GM21528 (cell line): ENCODE measurements around the gene NCOA5.

Experiments
- ATAC-seq: cut with Tn5 transposase; IDR thresholded peaks from one replicate; pipeline ENCODE4 v1.9.1; 2021; ENCODE audit warnings: mild to moderate bottlenecking, moderate library complexity; ENCODE audit not compliant: unreplicated experiment, low FRiP score

Gene NCOA5

GRCh38 chr20:46046588-46047310 is 43.0 kb downstream of the NCOA5 start:
- ATAC-seq, result no peak

GRCh38 chr20:46044896-46045295 is 44.9 kb downstream of the NCOA5 start:
- no peak for ATAC-seq

DNA sequence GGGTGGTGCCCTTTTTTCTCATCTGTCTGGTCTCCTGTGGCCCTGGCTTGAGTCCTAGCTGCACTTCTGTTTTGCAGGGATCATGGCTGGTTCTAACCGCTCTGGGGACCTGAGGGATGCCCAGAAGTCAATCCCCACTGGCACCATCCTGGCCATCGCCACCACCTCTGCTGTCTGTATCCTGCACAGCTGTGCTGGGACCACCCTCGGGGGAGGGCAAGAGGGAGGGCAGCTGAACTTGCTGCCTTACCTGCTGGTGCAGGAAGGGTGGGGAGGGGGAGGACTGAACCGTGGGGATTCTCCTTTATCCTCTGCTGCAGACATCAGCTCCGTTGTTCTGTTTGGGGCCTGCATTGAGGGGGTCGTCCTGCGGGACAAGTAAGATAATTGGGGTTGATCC is 46.2 kb downstream of the NCOA5 start:
- ATAC-seq, result no peak

DNA sequence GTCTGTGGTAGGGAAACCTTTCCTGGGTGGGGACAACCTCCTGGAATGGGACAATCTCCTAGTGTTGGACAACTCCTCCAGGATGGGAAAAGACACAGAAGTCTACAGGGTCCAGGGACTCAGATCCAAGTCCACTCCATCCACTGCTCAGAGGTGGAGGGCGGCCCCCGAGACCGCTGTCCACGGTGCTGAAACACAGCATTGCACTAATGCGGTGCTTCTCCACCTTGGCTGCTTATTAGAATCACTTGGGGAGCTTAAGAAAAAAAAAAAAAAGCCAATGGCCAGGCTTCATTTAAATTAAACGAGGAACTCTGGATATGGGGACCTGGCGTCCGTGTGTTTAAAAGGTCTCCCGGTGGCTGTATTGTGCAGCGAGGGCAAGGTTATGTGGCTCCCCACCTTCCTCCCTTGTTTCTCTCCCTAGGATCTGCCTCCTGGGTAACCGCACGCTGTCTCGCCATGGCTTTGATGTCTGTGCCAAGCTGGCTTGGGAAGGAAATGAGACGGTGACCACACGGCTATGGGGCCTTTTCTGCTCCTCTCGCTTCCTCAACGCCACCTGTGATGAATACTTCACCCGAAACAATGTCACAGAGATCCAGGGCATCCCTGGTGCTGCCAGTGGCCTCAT is 48.7 kb downstream of the NCOA5 start:
- no peak for ATAC-seq

DNA sequence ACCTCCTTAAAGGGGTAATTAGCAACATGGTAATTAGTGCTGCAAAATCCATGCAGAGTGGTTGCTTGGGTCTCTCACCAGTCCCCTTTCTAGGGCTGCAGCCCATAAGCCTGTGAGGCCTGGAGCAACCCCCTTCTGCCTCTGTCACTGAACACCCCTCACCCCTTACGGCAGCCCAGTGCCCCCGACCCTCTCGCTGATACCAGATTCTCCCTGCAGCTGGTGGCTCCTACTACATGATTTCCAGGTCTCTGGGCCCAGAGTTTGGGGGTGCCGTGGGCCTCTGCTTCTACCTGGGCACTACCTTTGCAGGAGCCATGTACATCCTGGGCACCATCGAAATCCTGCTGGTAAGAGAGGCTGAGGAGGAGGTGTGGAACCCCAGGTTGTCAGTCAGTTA is 52.7 kb downstream of the NCOA5 start:
- ATAC-seq, result no peak

GRCh38 chr20:46036370-46036769 is 53.4 kb downstream of the NCOA5 start:
- ATAC-seq, result no peak

DNA sequence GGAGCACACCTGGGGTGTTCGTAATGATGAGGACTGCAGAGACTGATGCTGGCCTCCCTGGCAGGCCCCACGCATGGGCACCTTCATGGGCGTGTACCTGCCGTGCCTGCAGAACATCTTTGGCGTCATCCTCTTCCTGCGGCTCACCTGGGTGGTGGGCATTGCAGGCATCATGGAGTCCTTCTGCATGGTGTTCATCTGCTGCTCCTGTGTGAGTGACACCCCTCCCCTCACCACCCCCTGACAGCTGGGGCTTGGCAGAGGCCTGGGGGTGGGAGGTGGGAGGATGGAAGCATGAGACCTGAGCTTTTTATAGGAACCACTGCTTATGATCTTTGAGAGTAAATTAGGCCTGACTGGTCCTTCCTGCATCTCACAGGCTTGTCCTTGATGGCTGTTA is 54.0 kb downstream of the NCOA5 start:
- ATAC-seq, result no peak

DNA sequence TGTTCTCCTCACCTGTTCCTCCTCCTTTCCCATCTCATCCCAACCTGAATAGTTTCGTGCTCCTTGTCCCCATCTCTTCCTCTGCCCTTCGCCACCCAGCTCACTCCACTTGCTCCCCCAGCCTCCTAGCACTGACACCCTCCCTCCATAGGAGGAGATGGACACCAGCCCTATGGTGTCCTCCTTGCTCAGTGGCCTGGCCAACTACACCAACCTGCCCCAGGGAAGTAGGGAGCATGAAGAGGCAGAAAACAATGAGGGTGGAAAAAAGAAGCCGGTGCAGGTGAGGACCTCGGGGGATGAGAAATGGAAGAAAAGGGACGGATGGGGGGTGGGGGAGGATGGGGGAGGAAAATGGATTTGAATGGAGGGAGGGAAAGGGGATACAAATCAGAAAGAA is 54.5 kb downstream of the NCOA5 start:
- ATAC-seq, result no peak

DNA sequence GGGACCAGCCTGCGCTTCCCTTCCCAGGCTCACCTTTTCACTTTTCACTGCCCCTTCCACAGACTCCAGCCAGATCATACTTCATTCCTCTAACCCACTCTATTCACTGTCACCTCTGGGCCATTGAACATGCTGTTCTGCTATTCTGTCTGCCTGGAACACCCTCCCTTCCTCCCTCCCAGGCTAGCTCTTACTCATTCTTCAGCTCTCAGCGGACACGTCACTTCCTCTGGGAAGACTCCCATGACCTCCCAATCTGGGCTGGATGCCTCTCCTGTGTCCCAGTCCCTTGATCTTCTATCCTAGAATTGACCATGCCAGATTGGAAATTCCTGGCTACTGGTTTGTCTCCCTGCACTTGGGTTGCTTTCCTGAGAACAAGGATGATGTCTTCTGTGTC is 55.7 kb downstream of the NCOA5 start:
- ATAC-seq, result no peak

DNA sequence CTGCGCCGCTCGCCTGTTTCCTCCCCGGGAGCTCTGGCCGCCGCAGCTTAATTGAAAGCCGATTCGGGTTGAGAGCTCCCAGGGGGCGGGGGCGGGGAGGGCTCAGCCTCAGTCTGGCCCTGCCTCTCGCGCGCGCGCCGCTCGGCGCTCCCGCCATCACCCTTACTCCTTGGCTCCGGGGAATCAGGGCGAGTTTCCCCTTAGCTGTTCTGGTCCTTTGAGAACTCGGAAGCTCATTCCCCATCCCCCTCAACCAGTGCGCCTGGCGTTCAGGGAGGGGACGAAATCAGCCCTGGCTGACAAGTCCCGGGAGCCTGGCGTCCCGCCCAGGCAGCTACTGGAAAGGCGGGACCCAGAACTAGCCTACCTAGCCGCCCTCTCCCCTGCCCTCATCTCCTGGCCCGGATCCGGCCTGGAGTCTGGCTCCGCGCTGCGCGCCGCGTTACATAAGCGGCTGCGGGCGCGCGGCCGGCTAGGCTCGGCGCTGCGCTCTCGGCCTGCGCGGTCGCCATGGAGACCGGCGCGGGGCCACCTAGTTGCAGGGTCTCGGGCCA is 58.0 kb downstream of the NCOA5 start:
- no peak for ATAC-seq

DNA sequence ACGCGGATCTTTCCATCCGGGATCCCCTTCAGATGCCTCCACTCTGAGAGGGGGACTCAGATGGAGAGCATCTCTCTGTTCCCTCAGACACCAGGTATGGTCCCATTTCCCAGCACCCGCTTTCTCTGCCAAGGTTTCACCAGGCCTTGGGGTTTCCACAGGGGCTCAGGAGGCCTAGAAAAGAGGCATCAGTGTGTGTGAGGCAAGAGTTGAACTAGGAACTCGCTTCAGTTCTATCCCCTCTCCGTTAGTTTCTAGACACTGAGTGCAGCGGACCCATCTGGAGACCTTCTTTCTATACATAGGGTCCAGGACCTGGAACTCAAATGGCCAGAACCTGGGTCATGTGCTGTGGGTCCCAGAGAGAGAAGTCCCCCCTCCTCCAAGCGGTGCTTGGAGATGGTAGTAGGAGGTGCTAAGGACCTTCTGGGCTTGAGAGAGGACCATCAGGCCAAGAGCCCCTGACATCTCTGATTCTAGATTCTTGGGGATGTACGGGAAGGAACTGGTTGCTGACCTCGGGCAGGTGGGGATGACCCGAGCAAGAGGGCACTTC is 58.7 kb downstream of the NCOA5 start:
- ATAC-seq, result no peak

DNA sequence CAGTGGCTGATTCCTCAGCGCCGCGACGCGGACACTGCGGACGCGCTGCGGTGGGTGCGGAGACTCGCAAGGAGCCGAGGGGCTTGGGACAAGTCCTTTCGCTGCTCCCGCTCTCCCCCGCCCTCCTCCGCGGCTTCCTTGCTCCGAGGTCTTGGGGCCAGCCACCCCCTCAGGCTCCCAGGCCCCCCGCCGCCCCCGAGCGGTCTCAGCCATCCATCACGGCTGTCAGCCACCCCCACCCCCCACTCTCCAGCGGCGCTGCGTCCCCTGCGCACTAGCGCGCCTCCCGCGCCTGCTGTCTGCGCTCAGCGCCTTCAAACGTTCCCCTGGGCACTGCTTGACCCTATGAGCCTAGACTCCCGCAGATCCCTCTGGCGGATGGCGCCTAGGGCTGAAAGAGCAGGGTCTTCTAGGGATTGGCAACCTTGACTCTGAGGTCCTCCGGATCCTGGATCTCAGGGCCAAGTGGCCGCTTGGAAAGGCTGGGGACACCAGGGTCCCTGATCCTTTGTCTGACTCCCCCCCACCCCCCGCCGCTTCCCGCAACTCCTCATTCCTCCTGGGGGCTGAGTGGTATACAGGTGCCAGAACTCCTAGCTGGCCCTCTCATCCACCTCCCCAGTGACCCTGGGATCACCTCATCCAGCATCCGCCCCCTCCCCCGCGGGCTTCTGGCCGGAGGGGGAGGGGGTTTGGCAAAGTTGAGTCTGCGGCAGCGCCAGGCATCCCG is 59.3 kb downstream of the NCOA5 start:
- ATAC-seq, result no peak

GRCh38 chr20:46028772-46029371 is 60.9 kb downstream of the NCOA5 start, which contains the start of gene SLC12A5:
Gene SLC12A5 (plus strand): TSS chr20:46029215. CDS start chr20:46029345, 130 bp downstream.
- no peak for ATAC-seq

DNA sequence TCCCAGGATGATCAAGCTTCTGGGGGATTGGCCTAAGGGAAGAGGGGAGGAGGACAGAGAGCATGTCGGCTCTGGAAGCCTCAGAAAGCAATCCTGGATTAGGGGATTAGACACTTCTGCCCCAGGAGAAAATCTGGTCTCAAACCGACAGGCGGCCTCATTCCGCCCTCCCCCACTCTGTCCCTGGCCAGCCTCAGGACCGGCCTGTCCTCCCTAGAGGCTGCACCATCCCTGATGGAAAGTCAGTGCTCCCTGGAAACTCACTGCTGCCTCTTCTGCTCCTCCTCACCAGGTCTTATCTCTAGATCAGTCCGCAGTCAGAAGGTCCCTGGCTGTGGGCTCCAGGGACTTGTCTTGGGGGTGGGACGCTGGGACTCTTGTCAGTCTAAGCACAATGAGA is 61.7 kb downstream of the NCOA5 start:
- ATAC-seq, result no peak

DNA sequence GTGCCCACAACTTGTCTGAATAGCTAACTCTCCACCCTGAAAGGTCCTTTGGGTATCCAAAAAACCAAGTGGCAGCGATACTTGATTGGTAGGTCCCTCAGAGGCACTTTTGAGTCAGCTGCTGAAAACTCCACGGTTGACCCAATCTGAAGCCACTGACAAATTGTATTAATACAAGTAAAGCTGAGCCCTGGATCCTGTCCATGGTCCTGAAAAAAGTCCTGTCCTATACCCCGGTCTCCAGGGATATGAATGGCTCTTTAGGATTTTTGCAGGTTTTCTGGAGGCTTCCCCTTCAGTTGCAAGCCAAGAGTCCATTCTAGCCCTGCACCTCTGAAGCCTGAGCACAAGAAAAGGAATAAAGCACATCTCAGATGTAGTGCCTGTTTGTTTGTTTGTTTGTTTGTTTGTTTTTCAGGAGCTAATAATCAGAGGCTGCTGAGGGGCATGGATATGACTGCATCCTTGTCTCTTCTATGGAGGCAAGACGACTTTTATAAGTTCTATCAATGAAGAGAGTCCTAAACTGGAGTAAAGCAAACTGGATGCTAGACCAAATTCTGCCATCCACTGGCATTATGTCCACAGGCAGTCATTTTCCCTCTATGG is 62.4 kb downstream of the NCOA5 start:
- ATAC-seq, result no peak

DNA sequence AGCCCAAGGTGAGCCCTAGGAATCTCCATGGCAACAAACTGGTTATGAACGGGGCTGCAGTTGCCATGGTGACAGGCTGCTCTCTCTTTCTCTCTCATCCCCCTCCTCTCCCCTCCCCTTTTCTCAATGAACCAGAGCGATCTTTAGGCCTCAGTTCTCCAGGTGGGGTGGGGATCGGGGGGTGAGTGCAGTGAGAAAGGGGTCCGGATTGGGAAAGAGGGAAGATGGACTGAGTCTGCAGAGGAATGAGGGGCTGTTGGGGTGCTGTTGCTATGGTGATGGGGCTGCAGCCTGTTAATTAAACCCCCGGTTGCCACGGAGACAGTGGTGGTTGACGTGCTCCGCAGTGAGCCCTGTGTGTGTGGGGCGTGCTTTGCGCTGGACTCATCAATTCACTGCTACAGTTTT is 64.4 kb downstream of the NCOA5 start:
- no peak for ATAC-seq

DNA sequence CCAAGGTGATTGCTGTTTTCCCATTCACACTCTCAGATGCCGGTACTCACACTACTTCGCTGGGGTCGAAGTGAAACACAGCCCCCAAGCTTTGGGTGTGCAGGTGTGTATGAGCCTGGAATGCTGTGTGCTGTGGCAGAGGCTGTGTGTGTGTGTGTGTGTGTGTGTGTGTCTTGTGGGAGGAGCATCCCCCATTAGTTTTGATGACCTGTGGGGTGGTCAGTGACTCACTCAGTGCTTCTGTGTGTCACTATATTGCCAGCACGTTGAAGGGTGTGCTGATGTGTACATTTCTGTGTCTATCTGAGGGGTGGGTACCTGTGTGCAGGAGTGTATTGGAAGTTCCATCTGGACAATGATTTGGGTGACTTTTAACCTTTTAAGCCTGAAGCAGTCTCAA is 65.8 kb downstream of the NCOA5 start:
- no peak for ATAC-seq

DNA sequence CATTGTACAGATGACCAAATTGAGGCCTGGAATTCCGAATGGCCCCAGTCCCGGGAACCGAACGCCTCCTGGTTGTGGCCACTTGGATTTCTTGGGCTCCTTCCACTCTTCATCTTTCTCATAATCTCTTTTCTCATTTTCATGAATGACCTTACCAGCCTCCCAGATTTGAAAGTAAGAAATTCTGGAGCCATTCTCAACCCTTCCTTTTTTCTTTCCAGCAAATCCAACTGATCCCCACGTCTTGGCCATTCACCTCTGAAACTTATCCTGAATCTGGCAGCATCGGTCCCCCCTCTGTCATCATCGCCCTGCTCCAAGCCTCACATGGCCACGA is 66.6 kb downstream of the NCOA5 start:
- ATAC-seq, result no peak

DNA sequence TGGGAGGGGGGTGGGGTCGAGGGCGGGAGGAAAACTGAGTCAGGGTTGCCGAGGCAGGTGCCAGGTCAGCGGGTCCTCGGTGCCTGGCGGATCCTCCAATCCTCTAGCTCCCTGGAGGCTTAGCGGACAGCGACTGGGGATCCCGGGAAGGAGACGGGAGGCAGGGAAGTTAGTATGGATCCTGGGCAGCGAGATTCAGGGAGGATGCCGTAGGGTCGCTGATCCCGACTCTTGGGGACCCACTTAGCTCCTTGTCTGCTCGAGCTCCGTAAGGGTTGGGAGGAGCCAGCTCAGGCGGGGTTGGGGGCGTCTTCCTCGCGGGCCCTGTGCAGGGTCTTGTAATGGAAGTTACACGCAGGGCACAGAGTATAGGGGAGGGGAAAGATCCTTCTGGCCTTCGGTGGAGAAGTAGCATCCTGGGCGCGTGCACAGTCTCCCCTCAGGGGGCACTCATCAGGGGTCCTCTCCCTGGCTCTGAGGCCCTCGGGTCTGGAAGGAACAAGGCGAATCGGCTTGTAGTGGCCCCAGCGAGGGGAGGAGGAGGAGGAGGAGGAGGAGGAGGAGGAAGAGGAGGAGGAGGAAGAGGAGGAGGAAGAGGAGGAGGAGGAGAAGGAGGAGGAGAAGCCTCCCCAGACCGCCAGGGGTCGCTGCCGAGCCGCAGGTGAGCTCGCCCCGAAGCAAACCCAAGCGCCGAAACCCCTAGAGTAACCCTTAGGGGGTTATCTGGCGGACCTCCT is 67.2 kb downstream of the NCOA5 start:
- ATAC-seq, result no peak
